ENCODE data around the gene LMNB1.
A peak's percentile ranks its signal among the peaks of the same experiment; 100 is the strongest.

The LMNB1 gene

DNA sequence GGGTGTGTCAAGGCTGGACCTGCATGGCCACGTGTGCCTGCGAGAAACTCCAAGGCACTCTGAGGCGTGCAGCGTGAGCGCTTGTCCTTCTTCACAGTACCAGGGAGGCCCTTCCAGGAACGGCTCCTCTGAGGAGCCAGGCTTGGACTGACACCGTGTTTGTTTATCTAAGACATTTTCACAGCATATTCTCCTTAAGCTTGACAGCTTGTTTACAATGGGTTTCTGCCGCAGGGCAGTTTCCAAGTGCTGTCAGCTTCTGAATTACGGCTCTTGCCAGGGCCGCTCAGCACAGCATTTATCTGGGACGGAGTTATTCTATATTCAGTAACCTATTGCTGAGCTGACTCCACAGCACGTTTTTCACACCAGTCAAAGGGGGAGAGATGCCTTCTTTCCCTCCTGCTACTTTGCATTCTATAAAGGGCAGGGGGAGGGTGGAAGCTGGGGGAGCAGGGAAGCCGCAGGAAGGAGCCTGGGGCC lies 98.4 kb downstream of the LMNB1 start (continued):
- no peak; the same call in 1 of the 2 replicates for TF ChIP-seq KLF7 (tag by site-specific recombination; IDR thresholded peaks at IDR 0.05; ENCODE audit: borderline replicate concordance)
- no peak for TF ChIP-seq ZNF623 (tag by site-specific recombination; IDR thresholded peaks at IDR 0.05)
- TF ChIP-seq ZNF366 (tag by site-specific recombination; conservative IDR thresholded peaks at IDR 0.05), result peak; percentile 70; the same call in 1 of the 2 replicates
- TF ChIP-seq ZNF664 (tag by site-specific recombination; IDR thresholded peaks at IDR 0.05), result no peak
- TF ChIP-seq ZNF202 (tag by site-specific recombination; IDR thresholded peaks at IDR 0.05; ENCODE audit: borderline replicate concordance), result no peak
- no peak for TF ChIP-seq ZNF510 (tag by site-specific recombination; IDR thresholded peaks at IDR 0.05; ENCODE audit: insufficient replicate concordance)
- TF ChIP-seq ZFHX2 (tag by site-specific recombination; conservative IDR thresholded peaks at IDR 0.05), result no peak
- TF ChIP-seq SP2 (tag by site-specific recombination; IDR thresholded peaks at IDR 0.05), result no peak; the same call in 1 of the 2 replicates
- TF ChIP-seq ZNF560 (tag by site-specific recombination; IDR thresholded peaks at IDR 0.05; ENCODE audit: borderline replicate concordance), result no peak
- TF ChIP-seq BCL11B (tag by site-specific recombination; IDR thresholded peaks at IDR 0.05; ENCODE audit: low read depth), result no peak
- TF ChIP-seq HOXA7 (CRISPR knock-in tag; IDR thresholded peaks at IDR 0.05; ENCODE audit: borderline replicate concordance), result no peak
- TF ChIP-seq ZNF610 (tag by site-specific recombination; IDR thresholded peaks at IDR 0.05; ENCODE audit: borderline replicate concordance), result peak; percentile 96
- no peak for TF ChIP-seq ZNF426 (tag by site-specific recombination; IDR thresholded peaks at IDR 0.05)
- TF ChIP-seq, protein P1, sequence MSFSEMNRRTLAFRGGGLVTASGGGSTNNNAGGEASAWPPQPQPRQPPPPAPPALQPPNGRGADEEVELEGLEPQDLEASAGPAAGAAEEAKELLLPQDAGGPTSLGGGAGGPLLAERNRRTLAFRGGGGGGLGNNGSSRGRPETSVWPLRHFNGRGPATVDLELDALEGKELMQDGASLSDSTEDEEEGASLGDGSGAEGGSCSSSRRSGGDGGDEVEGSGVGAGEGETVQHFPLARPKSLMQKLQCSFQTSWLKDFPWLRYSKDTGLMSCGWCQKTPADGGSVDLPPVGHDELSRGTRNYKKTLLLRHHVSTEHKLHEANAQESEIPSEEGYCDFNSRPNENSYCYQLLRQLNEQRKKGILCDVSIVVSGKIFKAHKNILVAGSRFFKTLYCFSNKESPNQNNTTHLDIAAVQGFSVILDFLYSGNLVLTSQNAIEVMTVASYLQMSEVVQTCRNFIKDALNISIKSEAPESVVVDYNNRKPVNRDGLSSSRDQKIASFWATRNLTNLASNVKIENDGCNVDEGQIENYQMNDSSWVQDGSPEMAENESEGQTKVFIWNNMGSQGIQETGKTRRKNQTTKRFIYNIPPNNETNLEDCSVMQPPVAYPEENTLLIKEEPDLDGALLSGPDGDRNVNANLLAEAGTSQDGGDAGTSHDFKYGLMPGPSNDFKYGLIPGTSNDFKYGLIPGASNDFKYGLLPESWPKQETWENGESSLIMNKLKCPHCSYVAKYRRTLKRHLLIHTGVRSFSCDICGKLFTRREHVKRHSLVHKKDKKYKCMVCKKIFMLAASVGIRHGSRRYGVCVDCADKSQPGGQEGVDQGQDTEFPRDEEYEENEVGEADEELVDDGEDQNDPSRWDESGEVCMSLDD (tag by site-specific recombination; IDR thresholded peaks at IDR 0.05), result no peak
- TF ChIP-seq, protein P2, sequence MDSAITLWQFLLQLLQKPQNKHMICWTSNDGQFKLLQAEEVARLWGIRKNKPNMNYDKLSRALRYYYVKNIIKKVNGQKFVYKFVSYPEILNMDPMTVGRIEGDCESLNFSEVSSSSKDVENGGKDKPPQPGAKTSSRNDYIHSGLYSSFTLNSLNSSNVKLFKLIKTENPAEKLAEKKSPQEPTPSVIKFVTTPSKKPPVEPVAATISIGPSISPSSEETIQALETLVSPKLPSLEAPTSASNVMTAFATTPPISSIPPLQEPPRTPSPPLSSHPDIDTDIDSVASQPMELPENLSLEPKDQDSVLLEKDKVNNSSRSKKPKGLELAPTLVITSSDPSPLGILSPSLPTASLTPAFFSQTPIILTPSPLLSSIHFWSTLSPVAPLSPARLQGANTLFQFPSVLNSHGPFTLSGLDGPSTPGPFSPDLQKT (IDR thresholded peaks at IDR 0.05; ENCODE audit: borderline replicate concordance, low read depth, low read length), result no peak
- no peak for TF ChIP-seq ZNF146 (tag by site-specific recombination; IDR thresholded peaks at IDR 0.05)
- no peak for TF ChIP-seq ZNF785 (tag by site-specific recombination; IDR thresholded peaks at IDR 0.05)
- TF ChIP-seq, protein P3, sequence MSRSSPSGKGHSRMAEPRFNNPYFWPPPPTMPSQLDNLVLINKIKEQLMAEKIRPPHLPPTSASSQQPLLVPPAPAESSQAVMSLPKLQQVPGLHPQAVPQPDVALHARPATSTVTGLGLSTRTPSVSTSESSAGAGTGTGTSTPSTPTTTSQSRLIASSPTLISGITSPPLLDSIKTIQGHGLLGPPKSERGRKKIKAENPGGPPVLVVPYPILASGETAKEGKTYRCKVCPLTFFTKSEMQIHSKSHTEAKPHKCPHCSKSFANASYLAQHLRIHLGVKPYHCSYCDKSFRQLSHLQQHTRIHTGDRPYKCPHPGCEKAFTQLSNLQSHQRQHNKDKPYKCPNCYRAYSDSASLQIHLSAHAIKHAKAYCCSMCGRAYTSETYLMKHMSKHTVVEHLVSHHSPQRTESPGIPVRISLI (tag by site-specific recombination; IDR thresholded peaks at IDR 0.05), result no peak
- TF ChIP-seq ZFP69B (tag by site-specific recombination; IDR thresholded peaks at IDR 0.05), result no peak
- no peak for TF ChIP-seq ZNF211 (tag by site-specific recombination; IDR thresholded peaks at IDR 0.05; ENCODE audit: low read depth)
- TF ChIP-seq ZNF391 (tag by site-specific recombination; IDR thresholded peaks at IDR 0.05; ENCODE audit: borderline replicate concordance, low read depth), result no peak
- 0 out of 2 replicates have a peak, but pooled peaks have one; percentile 18 for TF ChIP-seq ZNF596 (tag by site-specific recombination; IDR thresholded peaks at IDR 0.05)
- peak; percentile 62 for TF ChIP-seq ZNF335 (tag by site-specific recombination; conservative IDR thresholded peaks at IDR 0.05)
- TF ChIP-seq ZNF654 (tag by site-specific recombination; IDR thresholded peaks at IDR 0.05; ENCODE audit: low read depth), result no peak
- TF ChIP-seq, protein P4, sequence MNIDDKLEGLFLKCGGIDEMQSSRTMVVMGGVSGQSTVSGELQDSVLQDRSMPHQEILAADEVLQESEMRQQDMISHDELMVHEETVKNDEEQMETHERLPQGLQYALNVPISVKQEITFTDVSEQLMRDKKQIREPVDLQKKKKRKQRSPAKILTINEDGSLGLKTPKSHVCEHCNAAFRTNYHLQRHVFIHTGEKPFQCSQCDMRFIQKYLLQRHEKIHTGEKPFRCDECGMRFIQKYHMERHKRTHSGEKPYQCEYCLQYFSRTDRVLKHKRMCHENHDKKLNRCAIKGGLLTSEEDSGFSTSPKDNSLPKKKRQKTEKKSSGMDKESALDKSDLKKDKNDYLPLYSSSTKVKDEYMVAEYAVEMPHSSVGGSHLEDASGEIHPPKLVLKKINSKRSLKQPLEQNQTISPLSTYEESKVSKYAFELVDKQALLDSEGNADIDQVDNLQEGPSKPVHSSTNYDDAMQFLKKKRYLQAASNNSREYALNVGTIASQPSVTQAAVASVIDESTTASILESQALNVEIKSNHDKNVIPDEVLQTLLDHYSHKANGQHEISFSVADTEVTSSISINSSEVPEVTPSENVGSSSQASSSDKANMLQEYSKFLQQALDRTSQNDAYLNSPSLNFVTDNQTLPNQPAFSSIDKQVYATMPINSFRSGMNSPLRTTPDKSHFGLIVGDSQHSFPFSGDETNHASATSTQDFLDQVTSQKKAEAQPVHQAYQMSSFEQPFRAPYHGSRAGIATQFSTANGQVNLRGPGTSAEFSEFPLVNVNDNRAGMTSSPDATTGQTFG (tag by site-specific recombination; IDR thresholded peaks at IDR 0.05; ENCODE audit: borderline replicate concordance), result no peak
- no peak for TF ChIP-seq ZNF529 (tag by site-specific recombination; IDR thresholded peaks at IDR 0.05; ENCODE audit: insufficient replicate concordance)
- no peak for TF ChIP-seq ZNF248 (tag by site-specific recombination; IDR thresholded peaks at IDR 0.05)
- TF ChIP-seq SCRT1 (tag by site-specific recombination; IDR thresholded peaks at IDR 0.05; ENCODE audit: borderline replicate concordance), result no peak
- TF ChIP-seq ZNF266 (tag by site-specific recombination; IDR thresholded peaks at IDR 0.05; ENCODE audit: low read depth), result no peak
- no peak for TF ChIP-seq ZNF837 (tag by site-specific recombination; IDR thresholded peaks at IDR 0.05)
- TF ChIP-seq ZNF530 (tag by site-specific recombination; IDR thresholded peaks at IDR 0.05; ENCODE audit: low read depth), result no peak
- TF ChIP-seq, protein P5, sequence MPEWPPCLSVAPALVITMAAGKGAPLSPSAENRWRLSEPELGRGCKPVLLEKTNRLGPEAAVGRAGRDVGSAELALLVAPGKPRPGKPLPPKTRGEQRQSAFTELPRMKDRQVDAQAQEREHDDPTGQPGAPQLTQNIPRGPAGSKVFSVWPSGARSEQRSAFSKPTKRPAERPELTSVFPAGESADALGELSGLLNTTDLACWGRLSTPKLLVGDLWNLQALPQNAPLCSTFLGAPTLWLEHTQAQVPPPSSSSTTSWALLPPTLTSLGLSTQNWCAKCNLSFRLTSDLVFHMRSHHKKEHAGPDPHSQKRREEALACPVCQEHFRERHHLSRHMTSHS (tag by site-specific recombination; IDR thresholded peaks at IDR 0.05), result peak; percentile 83; the same call in 1 of the 2 replicates
